Heart left ventricle (tissue), 16 donors: ENCODE measurements around the gene FMR1. TPM values are rescaled to one million over a fixed set of nuclear protein-coding genes. Genes with fewer than 3 reads are reported as not detected.

Experiments
- ATAC-seq, 4 donors: fragments of 200-7000 bp; cut with Tn5 transposase; one replicate each; pipeline ENCODE4 v1.9.1; 2020 to 2022; ENCODE audit warnings: moderate library complexity in 4 of 4, mild to moderate bottlenecking in 3 of 4, moderate number of reproducible peaks in 1 of 4
- DNase-seq, 5 donors: peaks; one replicate each; pipeline ENCODE4 v3.0.0-alpha.2; 2020
- H3K27ac ChIP-seq, 12 donors: fragments of 200-600 bp; sonication (generic) in 4 of 12; one replicate each; pipeline versions ENCODE4 v1.5.0 to v1.8.0; 2016 to 2022; ENCODE audit warnings: mild to moderate bottlenecking in 2 of 12
- H3K27me3 ChIP-seq, 9 donors: fragments of 200-600 bp; sonication (generic) in 2 of 9; one replicate each; pipeline versions ENCODE4 v1.5.1 to v1.8.0; 2016 to 2022; ENCODE audit warnings: mild to moderate bottlenecking in 3 of 9
- H3K36me3 ChIP-seq, 9 donors: fragments of 200-600 bp; sonication (generic) in 2 of 9; one replicate each; pipeline versions ENCODE4 v1.5.0 to v1.8.0; 2018 to 2022; ENCODE audit warnings: mild to moderate bottlenecking in 2 of 9
- H3K4me1 ChIP-seq, 12 donors: fragments of 200-600 bp; sonication (generic) in 4 of 12; one replicate each; pipeline versions ENCODE4 v1.5.0 to v1.8.0; 2016 to 2022; ENCODE audit warnings: mild to moderate bottlenecking in 3 of 12
- H3K4me3 ChIP-seq, 12 donors: fragments of 200-600 bp; sonication (generic) in 4 of 12; one replicate each; pipeline versions ENCODE4 v1.5.0 to v1.8.0; 2017 to 2022; ENCODE audit warnings: mild to moderate bottlenecking in 9 of 12, moderate library complexity in 4 of 12
- H3K9me3 ChIP-seq, 12 donors: fragments of 200-600 bp; sonication (generic) in 4 of 12; one replicate each; pipeline versions ENCODE4 v1.5.0 to v1.8.0; 2016 to 2022; ENCODE audit warnings: mild to moderate bottlenecking in 1 of 12
- POLR2A ChIP-seq, 2 donors: fragments of 450-650 bp; IDR thresholded peaks; one replicate each; pipeline ENCODE4 v1.6.1; 2017; ENCODE audit warnings: antibody characterized with exemption in 2 of 2, mild to moderate bottlenecking in 2 of 2, moderate library complexity in 2 of 2
- WGBS, 4 donors: extraction: QIAGEN DNeasy Blood & Tissue Kit in 2 of 4; methylation state at CpG; one replicate each; pipeline versions ENCODE4 v1.1.5 to v1.1.7; 2013 to 2018; 5-methylcytosine and 5-hydroxymethylcytosine counted together
- intact Hi-C, 10 donors: fragments of 100-400 bp; cut with DNase I; formaldehyde crosslinking; loops; one replicate each; pipeline versions ENCODE4 v1.11.1 to v1.14.2; 2022
- polyA plus RNA-seq, 2 donors: library from polyadenylated mRNA; stranded (reverse); fragments of 200-250 nt; gene quantifications; one replicate each; pipeline ENCODE4 v1.2.3, GENCODE V29; 2013
- total RNA-seq, 9 donors: library from RNA; depleted of rRNA in 2 of 9; stranded (reverse); fragments of >200 nt in 2 of 9; fragmentation: NEBNext Ultra II Directional in 3 of 9; extraction: Animal tissue kit (Norgen Biotek cat#: 25700) in 3 of 9; gene quantifications; one replicate each; pipeline versions ENCODE4 v1.1.0 to v1.2.4, GENCODE V29; 2016 to 2023
- TF ChIP-seq, protein P1 (sequence below), 12 donors: fragments of 200-600 bp; sonication (generic) in 4 of 12; IDR thresholded peaks; one replicate each; pipeline versions ENCODE4 v1.5.0 to v1.8.0; 2018 to 2022; ENCODE audit warnings: antibody characterized with exemption in 12 of 12, mild to moderate bottlenecking in 5 of 12
- donor health status: ischemic (EF 13 %, LVEDD 7.1; RV severe dilation, severe dysfunction).
- donor health status: healthy with polysubstance abuse.
- donor health status: DM: no; HTN: yes; CAD: no.
- donor health status: DM: no; HTN: no; CAD: no.
- donor health status: ischemic (EF 25% LVEDD 6.9; RV normal size, moderate dysfunction).
- donor health status: ischemic (EF 25% LVEDD 5.7; RV mildly dilated, moderate dysfunction).
- donor health status: healthy.
- donor health status: DM: yes; HTN: yes; CAD: no.
- donor health status: ischemic (EF 35%, LVEDD 5.7; RV mildly dilated, moderate dysfunction).
- donor health status: nonischemic (EF 11% LVEDD 7.7; RV severe dilation, severe dysfunction).
- donor health status: DM: yes; HTN: yes; CAD: no.
- donor health status: PGD.
- donor health status: ischemic (EF 29% LVEDD 5.4; RV normal size, mild dysfunction).
- donor health status: nonischemic (EF 23%, LVEDD 6.1; RV moderate dilation, normal function).

The FMR1 gene
- total and polyA plus RNA-seq, 11 donors = 14.4 to 35.7 (median 22.4) TPM

DNA sequence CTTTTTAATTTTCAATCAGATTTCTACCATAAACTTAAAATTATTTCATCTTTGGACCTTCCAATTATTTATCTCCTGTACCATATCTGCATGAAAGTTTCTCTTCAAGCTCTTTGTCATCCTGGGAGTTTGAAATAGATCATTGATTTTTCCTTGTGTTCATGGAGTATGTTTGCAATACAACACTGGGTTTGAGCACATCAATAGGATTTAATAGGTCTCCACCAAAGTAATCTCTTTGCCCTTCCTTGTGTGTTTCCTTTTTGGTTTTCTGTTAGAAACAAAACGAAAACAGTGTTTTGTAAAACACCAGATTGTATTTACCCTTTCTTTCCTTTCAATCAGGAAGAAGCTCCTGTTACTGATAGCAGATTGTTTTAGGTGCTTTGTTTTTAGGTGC, 11.9 kb downstream of the FMR1 start:
- ATAC-seq (no peak), DNase-seq (no peak)
- Histone ChIP-seq H3K9me3 (no peaks in the 10 kb centered on the region), H3K27ac (no peak overlapping the region), H3K4me3 (no peak overlapping the region), H3K36me3 (peaks cover 0 to 21% (median 7%) of the 10 kb centered on the region in 9 donors), H3K4me1 (peaks cover 0 to 17% (median 7%) of the 10 kb centered on the region in 12 donors), H3K27me3 (no peaks in the 10 kb centered on the region)
- no peak for TF ChIP-seq POLR2A (IDR thresholded peaks at IDR 0.05)
- 33 to 72% (median 52%) methylated on average over 1 of the region's 1 CpG for WGBS, 4 donors
- intact Hi-C loops = no loop called here

DNA sequence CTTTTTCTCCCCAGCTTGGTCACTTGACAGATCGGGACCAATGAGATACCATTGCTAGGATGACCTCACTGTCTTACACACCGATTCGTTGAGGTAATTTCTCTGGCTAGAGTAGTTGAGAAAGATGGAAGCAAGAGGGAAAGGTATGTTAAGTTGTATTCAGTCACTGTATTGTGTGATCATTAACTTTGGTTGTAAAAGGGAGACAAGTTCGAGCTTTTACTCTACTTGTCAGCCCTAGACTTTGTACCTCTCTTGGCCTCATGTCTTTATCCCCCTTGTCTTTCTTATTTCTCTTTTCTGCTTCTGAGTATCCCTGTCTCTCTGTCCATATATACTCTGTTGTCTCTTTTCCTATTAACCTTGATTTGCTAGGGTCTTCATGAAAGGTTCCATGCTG, 15.5 kb downstream of the FMR1 start:
- Histone ChIP-seq H3K27me3 (no peaks in the 10 kb centered on the region), H3K9me3 (no peaks in the 10 kb centered on the region), H3K4me3 (no peak overlapping the region), H3K4me1 (peaks cover 0 to 6% (median 0%) of the 10 kb centered on the region in 12 donors), H3K36me3 (peaks cover 0 to 56% (median 28%) of the 10 kb centered on the region in 9 donors), H3K27ac (no peak overlapping the region)
- intact Hi-C loops = no loop called here
- no peak for ATAC-seq
- DNase-seq = no peak
- WGBS, 4 donors = 86 to 98% (median 92%) methylated on average over 4 of the region's 4 CpGs
- no peak for TF ChIP-seq POLR2A (IDR thresholded peaks at IDR 0.05)
- TF ChIP-seq, protein P1, sequence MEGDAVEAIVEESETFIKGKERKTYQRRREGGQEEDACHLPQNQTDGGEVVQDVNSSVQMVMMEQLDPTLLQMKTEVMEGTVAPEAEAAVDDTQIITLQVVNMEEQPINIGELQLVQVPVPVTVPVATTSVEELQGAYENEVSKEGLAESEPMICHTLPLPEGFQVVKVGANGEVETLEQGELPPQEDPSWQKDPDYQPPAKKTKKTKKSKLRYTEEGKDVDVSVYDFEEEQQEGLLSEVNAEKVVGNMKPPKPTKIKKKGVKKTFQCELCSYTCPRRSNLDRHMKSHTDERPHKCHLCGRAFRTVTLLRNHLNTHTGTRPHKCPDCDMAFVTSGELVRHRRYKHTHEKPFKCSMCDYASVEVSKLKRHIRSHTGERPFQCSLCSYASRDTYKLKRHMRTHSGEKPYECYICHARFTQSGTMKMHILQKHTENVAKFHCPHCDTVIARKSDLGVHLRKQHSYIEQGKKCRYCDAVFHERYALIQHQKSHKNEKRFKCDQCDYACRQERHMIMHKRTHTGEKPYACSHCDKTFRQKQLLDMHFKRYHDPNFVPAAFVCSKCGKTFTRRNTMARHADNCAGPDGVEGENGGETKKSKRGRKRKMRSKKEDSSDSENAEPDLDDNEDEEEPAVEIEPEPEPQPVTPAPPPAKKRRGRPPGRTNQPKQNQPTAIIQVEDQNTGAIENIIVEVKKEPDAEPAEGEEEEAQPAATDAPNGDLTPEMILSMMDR (IDR thresholded peaks at IDR 0.05) = no peak

DNA sequence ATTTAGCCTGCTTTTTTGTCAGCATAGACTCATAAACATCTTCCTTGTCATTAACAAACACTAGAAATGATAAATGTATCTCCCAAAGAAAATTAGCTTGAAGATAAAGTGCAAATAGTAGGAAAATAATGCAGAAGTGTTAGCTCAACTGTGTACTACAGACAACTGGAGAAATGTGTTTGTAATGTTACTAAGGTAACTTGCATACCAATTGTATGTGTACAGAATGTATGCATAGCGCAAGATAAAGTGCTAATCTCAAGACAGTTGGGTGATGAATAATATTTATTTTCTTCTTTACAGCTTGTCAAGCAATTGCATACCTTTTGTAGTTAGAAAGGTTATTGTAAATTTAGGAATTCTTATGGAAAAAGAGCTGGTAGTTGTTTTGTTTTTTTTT, 22.1 kb downstream of the FMR1 start:
- H3K4me1 ChIP-seq = no peaks in the 10 kb centered on the region
- no peaks in the 10 kb centered on the region for H3K9me3 ChIP-seq
- no peak overlapping the region for H3K4me3 ChIP-seq
- TF ChIP-seq, protein P1 (IDR thresholded peaks at IDR 0.05) = no peak
- no peak for TF ChIP-seq POLR2A (IDR thresholded peaks at IDR 0.05)
- intact Hi-C loops = no loop called here
- ATAC-seq = no peak
- no peak overlapping the region for H3K27ac ChIP-seq
- H3K36me3 ChIP-seq = peaks cover 0 to 99% (median 63%) of the 10 kb centered on the region in 9 donors
- 81 to 98% (median 88%) methylated on average over 1 of the region's 1 CpG for WGBS, 4 donors
- H3K27me3 ChIP-seq = no peaks in the 10 kb centered on the region
- no peak for DNase-seq

DNA sequence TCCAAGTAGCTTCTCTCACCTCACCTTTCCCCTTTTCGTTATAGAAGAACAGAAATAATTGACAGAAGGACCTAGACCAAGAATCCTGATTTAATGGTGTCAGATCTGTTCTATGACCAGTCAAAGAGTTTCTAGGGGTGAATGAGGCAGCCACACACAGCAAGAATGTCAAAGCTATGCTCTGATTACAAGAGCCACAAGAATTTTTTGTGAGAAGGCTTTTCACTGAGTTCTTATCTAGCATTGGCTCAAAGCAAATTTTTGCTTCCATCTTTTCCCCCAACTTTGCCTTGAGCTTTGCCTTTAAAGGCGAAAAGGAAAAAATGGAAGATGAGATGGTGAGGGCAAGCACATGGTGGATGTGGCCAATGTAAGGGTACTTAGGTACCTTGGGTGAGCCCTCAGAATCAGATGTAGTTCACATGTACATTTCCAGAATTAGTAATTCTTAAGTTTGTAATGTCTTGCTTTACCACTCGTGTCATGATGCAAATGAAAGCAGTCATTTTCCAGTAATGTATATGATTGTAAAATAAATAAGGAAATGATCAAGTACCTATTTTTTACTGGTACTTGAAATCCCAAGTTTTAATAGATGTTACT, 23.5 kb downstream of the FMR1 start:
- no peak for TF ChIP-seq POLR2A (IDR thresholded peaks at IDR 0.05)
- TF ChIP-seq, protein P1 (IDR thresholded peaks at IDR 0.05) = no peak
- Histone ChIP-seq H3K4me3 (no peak overlapping the region), H3K27ac (no peak overlapping the region), H3K27me3 (no peaks in the 10 kb centered on the region), H3K9me3 (no peaks in the 10 kb centered on the region), H3K4me1 (no peaks in the 10 kb centered on the region), H3K36me3 (peaks cover 0 to 93% (median 58%) of the 10 kb centered on the region in 9 donors)
- intact Hi-C loops = no loop called here
- WGBS, 4 donors = 65 to 100% (median 83%) methylated on average over 3 of the region's 3 CpGs
- no peak for ATAC-seq
- no peak for DNase-seq

DNA sequence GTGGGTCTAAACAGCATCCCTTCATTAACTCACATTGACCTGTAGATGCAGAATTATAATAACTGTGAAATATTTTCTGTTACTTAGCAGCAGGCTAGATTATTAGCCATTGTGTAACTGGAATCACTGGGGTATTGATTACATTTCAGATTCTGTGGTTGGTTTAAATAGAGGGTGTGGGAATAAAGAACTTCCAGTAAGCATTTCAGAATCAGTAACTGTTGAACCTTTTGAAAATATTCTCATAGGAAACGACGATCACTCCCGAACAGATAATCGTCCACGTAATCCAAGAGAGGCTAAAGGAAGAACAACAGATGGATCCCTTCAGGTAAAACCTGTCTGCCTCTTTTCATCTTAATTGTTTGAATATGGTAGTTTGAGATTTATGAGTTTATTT, 33.6 kb downstream of the FMR1 start:
- intact Hi-C loops = no loop called here
- Histone ChIP-seq H3K4me1 (no peaks in the 10 kb centered on the region), H3K4me3 (no peak overlapping the region), H3K9me3 (no peaks in the 10 kb centered on the region), H3K27me3 (no peaks in the 10 kb centered on the region), H3K36me3 (peaks cover 0 to 97% (median 73%) of the 10 kb centered on the region in 9 donors), H3K27ac (no peak overlapping the region)
- DNase-seq (no peak), ATAC-seq (no peak)
- 93 to 94% (median 94%) methylated on average over 5 of the region's 5 CpGs for WGBS, 4 donors
- TF ChIP-seq, protein P1 (IDR thresholded peaks at IDR 0.05) = no peak
- TF ChIP-seq POLR2A (IDR thresholded peaks at IDR 0.05) = no peak
